HEK293T (cell line): ENCODE results near the gene PHKB.

ENCODE experiments used
- CTCF ChIA-PET: fragments of 350-600 bp; formaldehyde crosslinking; extraction: SDS; loops from one replicate; lab custom pipeline; 2021; ENCODE audit warnings: antibody characterized with exemption, inconsistent platforms; lab: Yijun Ruan, JAX
- POLR2A ChIA-PET: fragments of 350-600 bp; formaldehyde crosslinking; extraction: SDS; loops from one replicate; lab custom pipeline; 2020; ENCODE audit warnings: antibody characterized with exemption, inconsistent platforms; lab: Yijun Ruan, JAX
- DNase-seq: peaks from one replicate; pipeline ENCODE4 v3.0.0; 2012; ENCODE audit warnings: mixed read lengths; ENCODE audit errors: extremely low spot score
- ARNT ChIP-seq: fragments of 450-650 bp; IDR thresholded peaks from 2 replicates; pipeline ENCODE4 v1.6.1; 2017; ENCODE audit warnings: mild to moderate bottlenecking
- BHLHE40 ChIP-seq: fragments of 450-650 bp; IDR thresholded peaks from 2 replicates; pipeline ENCODE4 v1.6.1; 2016; ENCODE audit warnings: mild to moderate bottlenecking, moderate library complexity, borderline replicate concordance
- CTBP1 ChIP-seq: fragments of 450-650 bp; IDR thresholded peaks from 2 replicates; pipeline ENCODE4 v1.6.1; 2016; ENCODE audit warnings: borderline replicate concordance
- ELF4 ChIP-seq: fragments of 450-650 bp; IDR thresholded peaks from 2 replicates; pipeline ENCODE4 v1.6.1; 2017; ENCODE audit warnings: antibody characterized with exemption
- FOXA1 ChIP-seq: fragments of 450-650 bp; IDR thresholded peaks from 2 replicates; pipeline ENCODE4 v1.6.1; 2016; ENCODE audit warnings: mild to moderate bottlenecking
- FOXK2 ChIP-seq: fragments of 450-650 bp; IDR thresholded peaks from 2 replicates; pipeline ENCODE4 v1.6.1; 2016; ENCODE audit warnings: mild to moderate bottlenecking
- FOXM1 ChIP-seq: fragments of 450-650 bp; IDR thresholded peaks from 2 replicates; pipeline ENCODE4 v1.6.1; 2017; ENCODE audit warnings: mild to moderate bottlenecking, borderline replicate concordance
- HDGF ChIP-seq: fragments of 450-650 bp; IDR thresholded peaks from 2 replicates; pipeline ENCODE4 v1.6.1; 2017; ENCODE audit warnings: antibody characterized with exemption, borderline replicate concordance
- L3MBTL2 ChIP-seq: fragments of 450-650 bp; conservative IDR thresholded peaks from 2 replicates; pipeline ENCODE4 v1.6.1; 2016; ENCODE audit warnings: mild to moderate bottlenecking
- LEF1 ChIP-seq: fragments of 450-650 bp; IDR thresholded peaks from 2 replicates; pipeline ENCODE4 v1.6.1; 2017; ENCODE audit warnings: mild to moderate bottlenecking, borderline replicate concordance
- NFRKB ChIP-seq: fragments of 450-650 bp; IDR thresholded peaks from 2 replicates; pipeline ENCODE4 v1.6.1; 2016; ENCODE audit warnings: mild to moderate bottlenecking, moderate library complexity
- PKNOX1 ChIP-seq: fragments of 450-650 bp; IDR thresholded peaks from 2 replicates; pipeline ENCODE4 v1.6.1; 2016
- SP1 ChIP-seq: fragments of 450-650 bp; IDR thresholded peaks from 2 replicates; pipeline ENCODE4 v1.6.1; 2017
- SUZ12 ChIP-seq: fragments of 450-650 bp; IDR thresholded peaks from 2 replicates; pipeline ENCODE4 v1.6.1; 2016; ENCODE audit warnings: mild to moderate bottlenecking
- TARDBP ChIP-seq: fragments of 450-650 bp; IDR thresholded peaks from 2 replicates; pipeline ENCODE4 v1.6.1; 2016
- ZNF384 ChIP-seq: fragments of 450-650 bp; IDR thresholded peaks from 2 replicates; pipeline ENCODE4 v1.6.1; 2016

PHKB gene

GRCh38 chr16:47571711-47572110 is 110.6 kb downstream of the PHKB start:
- TF ChIP-seq ARNT (no peak), ZNF384 (no peak), FOXK2 (no peak)
- ChIA-PET CTCF (no interaction called here), POLR2A (no interaction called here)
- DNase-seq: no peak

- POLR2A ChIA-PET: no interaction called here
- no peak for DNase-seq
- TF ChIP-seq FOXK2: no peak
- TF ChIP-seq NFRKB: no peak
- TF ChIP-seq FOXM1: no peak
- TF ChIP-seq ARNT: no peak
- no peak for TF ChIP-seq LEF1
- TF ChIP-seq PKNOX1: no peak
- TF ChIP-seq BHLHE40: no peak
- CTCF ChIA-PET: no interaction called here
Measured at GRCh38 chr16:47574091-47575054, 113.2 kb downstream of the PHKB start.

GRCh38 chr16:47577029-47577428 is 115.9 kb downstream of the PHKB start:
- DNase-seq: no peak
- ChIA-PET POLR2A (no interaction called here), CTCF (no interaction called here)
- TF ChIP-seq ZNF384 (no peak), CTBP1 (no peak), LEF1 (no peak), TARDBP (no peak)

DNA sequence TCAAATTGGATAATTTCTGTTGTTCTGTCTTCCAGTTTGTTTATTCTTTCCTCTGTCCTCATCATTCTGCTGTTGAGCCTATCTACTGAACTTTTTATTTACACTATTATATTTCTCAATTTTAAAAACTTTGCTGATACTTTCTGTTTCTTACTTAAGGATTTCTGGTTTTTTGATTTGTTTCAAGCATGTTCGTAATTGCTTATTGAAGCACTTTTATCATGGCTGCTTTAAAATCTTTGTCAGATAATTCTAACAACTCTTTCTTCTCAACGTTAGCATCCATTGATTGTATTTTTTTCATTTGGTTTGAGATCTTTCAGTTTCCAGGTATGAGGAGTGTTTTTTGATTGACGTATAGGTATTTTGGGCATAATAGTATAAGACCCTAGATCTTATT is 116.9 kb downstream of the PHKB start:
- ChIA-PET CTCF (no interaction called here), POLR2A (no interaction called here)
- DNase-seq: no peak
- TF ChIP-seq ZNF384 (no peak), SP1 (no peak), TARDBP (no peak), ARNT (no peak), PKNOX1 (no peak)

DNA sequence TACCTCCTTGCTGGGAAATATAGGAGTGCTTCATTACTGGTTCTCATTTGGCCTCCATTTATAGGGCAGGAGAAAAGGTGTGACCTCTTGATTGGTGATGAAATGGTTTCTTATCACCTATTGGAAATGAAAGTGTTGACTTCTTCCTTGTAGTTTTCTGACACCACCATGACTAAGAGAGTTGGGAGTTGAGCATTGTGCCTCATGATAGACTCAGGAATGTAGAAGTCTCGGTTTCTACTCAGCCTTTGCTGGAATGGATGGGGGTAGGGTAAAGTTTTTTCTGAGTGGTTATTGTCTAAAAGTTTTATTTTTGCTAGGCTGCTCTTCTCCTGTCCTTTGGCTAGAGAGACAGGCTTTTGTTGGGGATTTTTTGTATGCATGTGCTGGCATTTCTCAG is 117.4 kb downstream of the PHKB start:
- ChIA-PET CTCF (interaction anchor here (0.7 kb wide), 1 partner anchor 387 kb away, joined by 3 read pairs; no protein-coding TSS in a partner anchor), POLR2A (no interaction called here)

GRCh38 chr16:47581114-47581513 is 120.0 kb downstream of the PHKB start:
- DNase-seq: no peak
- TF ChIP-seq ELF4 (no peak), NFRKB (no peak), FOXK2 (no peak), CTBP1 (no peak), ARNT (no peak), FOXM1 (no peak)
- CTCF ChIA-PET: no interaction called here
- POLR2A ChIA-PET: no interaction called here

More for the DNA sequence above, 117.4 kb downstream of the PHKB start:
- TF ChIP-seq FOXA1 (no peak), TARDBP (no peak), ZNF384 (no peak), L3MBTL2 (no peak), NFRKB (no peak)
- DNase-seq: no peak

DNA sequence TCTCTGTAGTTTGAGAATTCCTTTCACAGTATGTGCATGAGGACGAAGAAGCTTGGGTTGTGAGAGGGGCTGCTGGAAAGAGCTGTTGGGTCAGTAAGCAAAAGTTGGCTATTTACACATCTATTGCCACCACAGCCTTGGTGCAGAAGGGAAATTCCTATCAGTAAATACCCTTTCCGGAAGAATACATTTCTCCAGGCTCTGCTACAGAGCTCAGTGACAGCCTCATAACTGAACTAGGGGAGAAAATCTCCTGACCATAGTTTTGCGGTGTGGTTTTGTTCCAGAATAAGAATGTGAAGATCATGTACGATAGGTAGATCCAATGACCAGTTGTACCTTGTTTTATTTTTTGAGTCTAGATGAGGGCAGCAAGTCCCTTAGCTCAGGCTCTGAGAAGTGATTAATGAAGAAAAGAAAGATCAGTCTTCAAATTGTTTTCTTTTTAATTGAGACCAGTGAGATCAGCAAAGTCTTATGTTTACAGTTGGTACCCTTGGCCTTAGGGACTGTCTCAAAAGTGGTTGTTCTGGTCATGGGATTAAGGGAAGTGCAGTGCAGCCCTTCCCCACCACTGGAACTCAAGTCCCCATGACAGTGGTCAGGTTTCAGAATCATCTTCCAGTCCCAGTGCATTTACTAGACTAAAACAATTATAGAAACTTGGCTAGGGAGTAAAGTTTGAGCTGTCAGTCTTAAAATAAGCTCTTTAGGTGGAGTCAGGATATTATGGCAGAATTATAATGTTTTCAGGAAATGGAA is 123.5 kb downstream of the PHKB start:
- ChIA-PET POLR2A (no interaction called here), CTCF (interaction anchor here (0.6 kb wide), 1 partner anchor 9 kb away, joined by 3 read pairs; no protein-coding TSS in a partner anchor)
- TF ChIP-seq CTBP1 (no peak), FOXA1 (no peak), FOXK2 (no peak), BHLHE40 (no peak), FOXM1 (no peak), ZNF384 (no peak), SP1 (no peak), TARDBP (no peak), SUZ12 (no peak), HDGF (no peak), PKNOX1 (no peak), NFRKB (no peak)
- DNase-seq: no peak
